Measurements from ENCODE around the gene CSF2RB. TPM values are rescaled to one million over a fixed set of nuclear protein-coding genes. Genes with fewer than 3 reads are reported as not detected.

The CSF2RB gene
- total and polyA plus RNA-seq, 2 of the 13 experiments (the other 11 are each of a cell fraction or from before 2014, with no cell fraction given): not detected

DNA sequence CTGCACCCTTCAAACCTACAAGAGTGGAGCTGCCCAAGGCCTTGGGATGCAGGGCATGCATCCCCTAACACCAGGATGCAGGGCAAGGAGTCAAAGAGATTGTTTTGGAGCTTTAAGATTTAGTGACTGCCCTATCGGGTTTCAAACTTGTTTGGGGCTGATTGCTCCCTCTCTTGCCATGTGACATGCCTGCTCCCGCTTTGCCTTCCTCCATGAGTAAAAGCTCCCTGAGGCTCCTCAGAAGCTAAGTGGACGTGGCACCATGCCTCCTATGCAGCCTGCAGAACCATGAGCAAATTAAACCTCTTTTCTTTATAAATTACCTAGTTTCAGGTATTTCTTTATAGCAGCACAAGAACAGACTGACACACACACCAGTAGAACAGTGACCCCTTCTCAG is 15.8 kb upstream of the CSF2RB start:
- no peaks in the 10 kb centered on the region for H3K79me2 ChIP-seq (ENCODE audit: insufficient read depth, low read length)
- no peak for TF ChIP-seq JUN (CRISPR knock-in tag; IDR thresholded peaks at IDR 0.05)
- no peak for TF ChIP-seq EP300 (IDR thresholded peaks at IDR 0.05; ENCODE audit: low read depth in 2 of 2, low read length in 2 of 2)
- TF ChIP-seq EP300 (CRISPR knock-in tag; IDR thresholded peaks at IDR 0.05; ENCODE audit: borderline replicate concordance): no peak
- TF ChIP-seq, protein P1, sequence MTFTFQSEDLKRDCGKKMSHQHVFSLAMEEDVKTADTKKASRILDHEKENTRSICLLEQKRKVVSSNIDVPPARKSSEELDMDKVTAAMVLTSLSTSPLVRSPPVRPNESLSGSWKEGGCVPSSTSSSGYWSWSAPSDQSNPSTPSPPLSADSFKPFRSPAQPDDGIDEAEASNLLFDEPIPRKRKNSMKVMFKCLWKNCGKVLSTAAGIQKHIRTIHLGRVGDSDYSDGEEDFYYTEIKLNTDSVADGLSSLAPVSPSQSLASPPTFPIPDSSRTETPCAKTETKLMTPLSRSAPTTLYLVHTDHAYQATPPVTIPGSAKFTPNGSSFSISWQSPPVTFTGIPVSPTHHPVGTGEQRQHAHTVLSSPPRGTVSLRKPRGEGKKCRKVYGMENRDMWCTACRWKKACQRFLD (CRISPR knock-in tag; IDR thresholded peaks at IDR 0.05; ENCODE audit: borderline replicate concordance): no peak
- TF ChIP-seq POLR2AphosphoS5 (IDR thresholded peaks at IDR 0.05; ENCODE audit: low read depth, low read length): no peak
- TF ChIP-seq ZNF570 (CRISPR knock-in tag; IDR thresholded peaks at IDR 0.05; ENCODE audit: borderline replicate concordance): no peak
- TF ChIP-seq ERF (CRISPR knock-in tag; IDR thresholded peaks at IDR 0.05): no peak
- TF ChIP-seq NFYB (CRISPR knock-in tag; IDR thresholded peaks at IDR 0.05): no peak
- TF ChIP-seq, protein P2, sequence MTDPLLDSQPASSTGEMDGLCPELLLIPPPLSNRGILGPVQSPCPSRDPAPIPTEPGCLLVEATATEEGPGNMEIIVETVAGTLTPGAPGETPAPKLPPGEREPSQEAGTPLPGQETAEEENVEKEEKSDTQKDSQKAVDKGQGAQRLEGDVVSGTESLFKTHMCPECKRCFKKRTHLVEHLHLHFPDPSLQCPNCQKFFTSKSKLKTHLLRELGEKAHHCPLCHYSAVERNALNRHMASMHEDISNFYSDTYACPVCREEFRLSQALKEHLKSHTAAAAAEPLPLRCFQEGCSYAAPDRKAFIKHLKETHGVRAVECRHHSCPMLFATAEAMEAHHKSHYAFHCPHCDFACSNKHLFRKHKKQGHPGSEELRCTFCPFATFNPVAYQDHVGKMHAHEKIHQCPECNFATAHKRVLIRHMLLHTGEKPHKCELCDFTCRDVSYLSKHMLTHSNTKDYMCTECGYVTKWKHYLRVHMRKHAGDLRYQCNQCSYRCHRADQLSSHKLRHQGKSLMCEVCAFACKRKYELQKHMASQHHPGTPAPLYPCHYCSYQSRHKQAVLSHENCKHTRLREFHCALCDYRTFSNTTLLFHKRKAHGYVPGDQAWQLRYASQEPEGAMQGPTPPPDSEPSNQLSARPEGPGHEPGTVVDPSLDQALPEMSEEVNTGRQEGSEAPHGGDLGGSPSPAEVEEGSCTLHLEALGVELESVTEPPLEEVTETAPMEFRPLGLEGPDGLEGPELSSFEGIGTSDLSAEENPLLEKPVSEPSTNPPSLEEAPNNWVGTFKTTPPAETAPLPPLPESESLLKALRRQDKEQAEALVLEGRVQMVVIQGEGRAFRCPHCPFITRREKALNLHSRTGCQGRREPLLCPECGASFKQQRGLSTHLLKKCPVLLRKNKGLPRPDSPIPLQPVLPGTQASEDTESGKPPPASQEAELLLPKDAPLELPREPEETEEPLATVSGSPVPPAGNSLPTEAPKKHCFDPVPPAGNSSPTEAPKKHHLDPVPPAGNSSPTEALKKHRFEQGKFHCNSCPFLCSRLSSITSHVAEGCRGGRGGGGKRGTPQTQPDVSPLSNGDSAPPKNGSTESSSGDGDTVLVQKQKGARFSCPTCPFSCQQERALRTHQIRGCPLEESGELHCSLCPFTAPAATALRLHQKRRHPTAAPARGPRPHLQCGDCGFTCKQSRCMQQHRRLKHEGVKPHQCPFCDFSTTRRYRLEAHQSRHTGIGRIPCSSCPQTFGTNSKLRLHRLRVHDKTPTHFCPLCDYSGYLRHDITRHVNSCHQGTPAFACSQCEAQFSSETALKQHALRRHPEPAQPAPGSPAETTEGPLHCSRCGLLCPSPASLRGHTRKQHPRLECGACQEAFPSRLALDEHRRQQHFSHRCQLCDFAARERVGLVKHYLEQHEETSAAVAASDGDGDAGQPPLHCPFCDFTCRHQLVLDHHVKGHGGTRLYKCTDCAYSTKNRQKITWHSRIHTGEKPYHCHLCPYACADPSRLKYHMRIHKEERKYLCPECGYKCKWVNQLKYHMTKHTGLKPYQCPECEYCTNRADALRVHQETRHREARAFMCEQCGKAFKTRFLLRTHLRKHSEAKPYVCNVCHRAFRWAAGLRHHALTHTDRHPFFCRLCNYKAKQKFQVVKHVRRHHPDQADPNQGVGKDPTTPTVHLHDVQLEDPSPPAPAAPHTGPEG (CRISPR knock-in tag; IDR thresholded peaks at IDR 0.05): no peak
- TF ChIP-seq SP5 (CRISPR knock-in tag; IDR thresholded peaks at IDR 0.05; ENCODE audit: borderline replicate concordance, low read depth): no peak
- TF ChIP-seq ONECUT2 (CRISPR knock-in tag; IDR thresholded peaks at IDR 0.05): no peak
- no peak for TF ChIP-seq ZNF232 (CRISPR knock-in tag; IDR thresholded peaks at IDR 0.05; ENCODE audit: borderline replicate concordance)
- TF ChIP-seq, protein P3, sequence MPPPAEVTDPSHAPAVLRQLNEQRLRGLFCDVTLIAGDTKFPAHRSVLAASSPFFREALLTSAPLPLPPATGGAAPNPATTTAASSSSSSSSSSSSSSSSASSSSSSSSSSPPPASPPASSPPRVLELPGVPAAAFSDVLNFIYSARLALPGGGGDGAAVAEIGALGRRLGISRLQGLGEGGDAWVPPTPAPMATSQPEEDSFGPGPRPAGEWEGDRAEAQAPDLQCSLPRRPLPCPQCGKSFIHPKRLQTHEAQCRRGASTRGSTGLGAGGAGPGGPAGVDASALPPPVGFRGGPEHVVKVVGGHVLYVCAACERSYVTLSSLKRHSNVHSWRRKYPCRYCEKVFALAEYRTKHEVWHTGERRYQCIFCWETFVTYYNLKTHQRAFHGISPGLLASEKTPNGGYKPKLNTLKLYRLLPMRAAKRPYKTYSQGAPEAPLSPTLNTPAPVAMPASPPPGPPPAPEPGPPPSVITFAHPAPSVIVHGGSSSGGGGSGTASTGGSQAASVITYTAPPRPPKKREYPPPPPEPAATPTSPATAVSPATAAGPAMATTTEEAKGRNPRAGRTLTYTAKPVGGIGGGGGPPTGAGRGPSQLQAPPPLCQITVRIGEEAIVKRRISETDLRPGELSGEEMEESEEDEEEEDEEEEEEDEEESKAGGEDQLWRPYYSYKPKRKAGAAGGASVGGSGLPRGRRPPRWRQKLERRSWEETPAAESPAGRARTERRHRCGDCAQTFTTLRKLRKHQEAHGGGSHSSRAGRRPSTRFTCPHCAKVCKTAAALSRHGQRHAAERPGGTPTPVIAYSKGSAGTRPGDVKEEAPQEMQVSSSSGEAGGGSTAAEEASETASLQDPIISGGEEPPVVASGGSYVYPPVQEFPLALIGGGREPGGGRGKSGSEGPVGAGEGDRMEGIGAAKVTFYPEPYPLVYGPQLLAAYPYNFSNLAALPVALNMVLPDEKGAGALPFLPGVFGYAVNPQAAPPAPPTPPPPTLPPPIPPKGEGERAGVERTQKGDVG (CRISPR knock-in tag; IDR thresholded peaks at IDR 0.05; ENCODE audit: borderline replicate concordance): no peak
- TF ChIP-seq ZNF317 (CRISPR knock-in tag; IDR thresholded peaks at IDR 0.05): no peak
- TF ChIP-seq, protein P4, sequence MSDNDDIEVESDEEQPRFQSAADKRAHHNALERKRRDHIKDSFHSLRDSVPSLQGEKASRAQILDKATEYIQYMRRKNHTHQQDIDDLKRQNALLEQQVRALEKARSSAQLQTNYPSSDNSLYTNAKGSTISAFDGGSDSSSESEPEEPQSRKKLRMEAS (IDR thresholded peaks at IDR 0.05): no peak
- TF ChIP-seq ZNF441 (CRISPR knock-in tag; IDR thresholded peaks at IDR 0.05; ENCODE audit: borderline replicate concordance): no peak
- no peaks in the 10 kb centered on the region for H4K20me1 ChIP-seq (ENCODE audit: insufficient read depth, low read length)
- POLR2A ChIA-PET: no interaction called here
- no peaks in the 10 kb centered on the region for H3K4me1 ChIP-seq (ENCODE audit: insufficient read depth, low read length)
- H3K4me3 ChIP-seq (replicated peaks in 1 of 3; ENCODE audit: insufficient read depth in 1 of 3, low read depth in 2 of 3, low read length in 3 of 3): no peak overlapping the region
- H3K9ac ChIP-seq (ENCODE audit: insufficient read depth, low read depth, low read length): no peak overlapping the region
- BruUV-seq (replicated peaks): no TSS peak
- H3K4me2 ChIP-seq (ENCODE audit: low read depth, low read length): no peak overlapping the region
- intact Hi-C loops (cut with micrococcal nuclease; ENCODE audit: unreplicated experiment): no loop called here
- no peaks in the 10 kb centered on the region for H3K9me3 ChIP-seq (ENCODE audit: low read length)
- no peak overlapping the region for H2AFZ ChIP-seq (ENCODE audit: low read length)
- H3K36me3 ChIP-seq (replicated peaks in 1 of 2; ENCODE audit: control insufficient read depth in 1 of 2, insufficient read depth in 2 of 2, low read length in 2 of 2): no peaks in the 10 kb centered on the region
- in situ Hi-C loops (cut with HindIII; ENCODE audit: extremely low pct_ligation_motif_present, low pct_unique_long_range_greater_than_20kb): no loop called here
- H3K27ac ChIP-seq (ENCODE audit: extremely low read length, insufficient read depth, low read length): no peak overlapping the region
- FAIRE-seq: no peak
- peaks cover 1 to 18% of the 10 kb centered on the region in 2 experiments; a peak in 3 of 5 replicates for H3K27me3 ChIP-seq (ENCODE audit: control insufficient read depth in 1 of 2, insufficient read depth in 2 of 2, low read length in 2 of 2)
- WGBS (ENCODE audit: low lambda C conversion rate): 3% methylated on average over 3 of the region's 3 CpGs
- ATAC-seq: no peak
- DNase-seq (ENCODE audit: low spot score): no peak
- CTCF ChIA-PET (ENCODE audit: low intra/inter-chr PET ratio, low total read pairs): no interaction called here

Measured in HepG2 (cell line).